Measurements from ENCODE around the gene DNAH2.

The DNAH2 gene

GRCh38 chr17:7711051-7711755 lies 6.3 kb upstream of the DNAH2 start:
- Histone ChIP-seq H3K4me1 (ENCODE audit: control insufficient read depth, insufficient read depth, low read length, poor library complexity, severe bottlenecking) (peaks cover 8% of the 10 kb centered on the region), H3K4me3 (ENCODE audit: extremely low read depth, insufficient read depth, low read length, poor library complexity, severe bottlenecking) (no peak overlapping the region), H3K27ac (ENCODE audit: low read depth, low read length, severe bottlenecking) (no peak overlapping the region), H3K36me3 (ENCODE audit: control insufficient read depth, insufficient read depth, low read length) (peaks cover 15% of the 10 kb centered on the region), H3K9me3 (ENCODE audit: control insufficient read depth, low read length) (no peaks in the 10 kb centered on the region)
- 71 to 80% methylated on average over 3 to 4 of the region's 7 CpGs for WGBS, 2 experiments (ENCODE audit: insufficient coverage in 2 of 2)

GRCh38 chr17:7712111-7712771 lies 5.3 kb upstream of the DNAH2 start:
- H3K4me1 ChIP-seq (ENCODE audit: control insufficient read depth, insufficient read depth, low read length, poor library complexity, severe bottlenecking): peaks cover 10% of the 10 kb centered on the region
- no peak overlapping the region for H3K27ac ChIP-seq (ENCODE audit: low read depth, low read length, severe bottlenecking)
- no peaks in the 10 kb centered on the region for H3K9me3 ChIP-seq (ENCODE audit: control insufficient read depth, low read length)
- peaks cover 15% of the 10 kb centered on the region for H3K36me3 ChIP-seq (ENCODE audit: control insufficient read depth, insufficient read depth, low read length)
- no peak overlapping the region for H3K4me3 ChIP-seq (ENCODE audit: extremely low read depth, insufficient read depth, low read length, poor library complexity, severe bottlenecking)
- WGBS, 2 experiments (ENCODE audit: insufficient coverage in 2 of 2): 9 to 13% methylated on average over 9 to 13 of the region's 19 CpGs

GRCh38 chr17:7713782-7714181 lies 3.8 kb upstream of the DNAH2 start:
- Histone ChIP-seq H3K27ac (ENCODE audit: low read depth, low read length, severe bottlenecking) (no peak overlapping the region), H3K4me3 (ENCODE audit: extremely low read depth, insufficient read depth, low read length, poor library complexity, severe bottlenecking) (no peak overlapping the region), H3K36me3 (ENCODE audit: control insufficient read depth, insufficient read depth, low read length) (peaks cover 15% of the 10 kb centered on the region), H3K4me1 (ENCODE audit: control insufficient read depth, insufficient read depth, low read length, poor library complexity, severe bottlenecking) (peaks cover 10% of the 10 kb centered on the region), H3K9me3 (ENCODE audit: control insufficient read depth, low read length) (no peaks in the 10 kb centered on the region)
- WGBS, 2 experiments (ENCODE audit: insufficient coverage in 2 of 2): 66 to 74% methylated on average over 4 of the region's 9 CpGs

- peaks cover 9% of the 10 kb centered on the region for H3K36me3 ChIP-seq (ENCODE audit: control insufficient read depth, insufficient read depth, low read length)
- 69 to 93% methylated on average over 3 to 4 of the region's 10 CpGs for WGBS, 2 experiments (ENCODE audit: insufficient coverage in 2 of 2)
- no peaks in the 10 kb centered on the region for H3K9me3 ChIP-seq (ENCODE audit: control insufficient read depth, low read length)
- H3K4me3 ChIP-seq (ENCODE audit: extremely low read depth, insufficient read depth, low read length, poor library complexity, severe bottlenecking): no peak overlapping the region
- H3K4me1 ChIP-seq (ENCODE audit: control insufficient read depth, insufficient read depth, low read length, poor library complexity, severe bottlenecking): peaks cover 10% of the 10 kb centered on the region
- no peak overlapping the region for H3K27ac ChIP-seq (ENCODE audit: low read depth, low read length, severe bottlenecking)
These were observed 2.6 kb upstream of the DNAH2 start for GRCh38 chr17:7714721-7715594.

- 62 to 72% methylated on average over 7 to 14 of the region's 20 CpGs for WGBS, 2 experiments (ENCODE audit: insufficient coverage in 2 of 2)
- H3K4me1 ChIP-seq (ENCODE audit: control insufficient read depth, insufficient read depth, low read length, poor library complexity, severe bottlenecking): peaks cover 4% of the 10 kb centered on the region
- no peaks in the 10 kb centered on the region for H3K9me3 ChIP-seq (ENCODE audit: control insufficient read depth, low read length)
- no peaks in the 10 kb centered on the region for H3K36me3 ChIP-seq (ENCODE audit: control insufficient read depth, insufficient read depth, low read length)
- peak overlapping the region; percentile 69 for H3K27ac ChIP-seq (ENCODE audit: low read depth, low read length, severe bottlenecking)
- peak overlapping the region; percentile 63 for H3K4me3 ChIP-seq (ENCODE audit: extremely low read depth, insufficient read depth, low read length, poor library complexity, severe bottlenecking)
These were observed 1.3 kb upstream of the DNAH2 start for GRCh38 chr17:7715936-7716886.

GRCh38 chr17:7717756-7718350 lies 309 bp downstream of the DNAH2 start:
- peak overlapping the region; percentile 69 for H3K27ac ChIP-seq (ENCODE audit: low read depth, low read length, severe bottlenecking)
- H3K4me1 ChIP-seq (ENCODE audit: control insufficient read depth, insufficient read depth, low read length, poor library complexity, severe bottlenecking): peaks cover 4% of the 10 kb centered on the region
- no peaks in the 10 kb centered on the region for H3K9me3 ChIP-seq (ENCODE audit: control insufficient read depth, low read length)
- no peaks in the 10 kb centered on the region for H3K36me3 ChIP-seq (ENCODE audit: control insufficient read depth, insufficient read depth, low read length)
- peak overlapping the region; percentile 63 for H3K4me3 ChIP-seq (ENCODE audit: extremely low read depth, insufficient read depth, low read length, poor library complexity, severe bottlenecking)
- WGBS, 2 experiments (ENCODE audit: insufficient coverage in 2 of 2): 5 to 18% methylated on average over 7 to 11 of the region's 16 CpGs

GRCh38 chr17:7719661-7720060 lies 2.1 kb downstream of the DNAH2 start:
- no peaks in the 10 kb centered on the region for H3K36me3 ChIP-seq (ENCODE audit: control insufficient read depth, insufficient read depth, low read length)
- H3K4me1 ChIP-seq (ENCODE audit: control insufficient read depth, insufficient read depth, low read length, poor library complexity, severe bottlenecking): peaks cover 4% of the 10 kb centered on the region
- H3K4me3 ChIP-seq (ENCODE audit: extremely low read depth, insufficient read depth, low read length, poor library complexity, severe bottlenecking): no peak overlapping the region
- WGBS, 2 experiments (ENCODE audit: insufficient coverage in 2 of 2): 81 to 82% methylated on average over 8 to 9 of the region's 9 CpGs
- no peaks in the 10 kb centered on the region for H3K9me3 ChIP-seq (ENCODE audit: control insufficient read depth, low read length)
- H3K27ac ChIP-seq (ENCODE audit: low read depth, low read length, severe bottlenecking): no peak overlapping the region

GRCh38 chr17:7720125-7720524 lies 2.6 kb downstream of the DNAH2 start:
- Histone ChIP-seq H3K36me3 (ENCODE audit: control insufficient read depth, insufficient read depth, low read length) (no peaks in the 10 kb centered on the region), H3K9me3 (ENCODE audit: control insufficient read depth, low read length) (no peaks in the 10 kb centered on the region), H3K4me1 (ENCODE audit: control insufficient read depth, insufficient read depth, low read length, poor library complexity, severe bottlenecking) (peaks cover 4% of the 10 kb centered on the region), H3K4me3 (ENCODE audit: extremely low read depth, insufficient read depth, low read length, poor library complexity, severe bottlenecking) (no peak overlapping the region), H3K27ac (ENCODE audit: low read depth, low read length, severe bottlenecking) (no peak overlapping the region)
- 68 to 73% methylated on average over 3 to 4 of the region's 4 CpGs for WGBS, 2 experiments (ENCODE audit: insufficient coverage in 2 of 2)

- no CpG with 5 or more reads among the region's 2 CpGs for WGBS, 2 experiments (ENCODE audit: insufficient coverage in 2 of 2)
- no peaks in the 10 kb centered on the region for H3K4me1 ChIP-seq (ENCODE audit: control insufficient read depth, insufficient read depth, low read length, poor library complexity, severe bottlenecking)
These were observed 4.1 kb downstream of the DNAH2 start for GRCh38 chr17:7721612-7722011.

More at GRCh38 chr17:7721612-7722011, 4.1 kb downstream of the DNAH2 start:
- no peak overlapping the region for H3K27ac ChIP-seq (ENCODE audit: low read depth, low read length, severe bottlenecking)
- no peaks in the 10 kb centered on the region for H3K9me3 ChIP-seq (ENCODE audit: control insufficient read depth, low read length)
- H3K36me3 ChIP-seq (ENCODE audit: control insufficient read depth, insufficient read depth, low read length): no peaks in the 10 kb centered on the region
- H3K4me3 ChIP-seq (ENCODE audit: extremely low read depth, insufficient read depth, low read length, poor library complexity, severe bottlenecking): no peak overlapping the region

Measured in mesodermal cell (in vitro differentiated cells).